A549 (cell line): ENCODE measurements around the gene RUVBL2.

Experiments
- BHLHE40 ChIP-seq: IDR thresholded peaks from 2 replicates; pipeline ENCODE4 v1.6.1; 2012; ENCODE audit warnings: low read depth, low read length, inconsistent platforms
- CEBPB ChIP-seq, 2 experiments: fragments of >200 bp in 1 of 2; sonication (Bioruptor Twin) in 1 of 2; formaldehyde crosslinking in 1 of 2; IDR thresholded peaks; 2 replicates each; pipeline ENCODE4 v1.6.1; 2012 to 2016
- CTCF ChIP-seq: fragments of >200 bp; sonication (Bioruptor Twin); formaldehyde crosslinking; IDR thresholded peaks from 3 replicates; pipeline ENCODE4 v1.5.1; 2016
- ELK1 ChIP-seq: fragments of 150-350 bp; IDR thresholded peaks from 2 replicates; pipeline ENCODE4 v1.6.1; 2014; ENCODE audit warnings: low read depth, mild to moderate bottlenecking, low read length
- EP300 ChIP-seq, 2 experiments: fragments of >200 bp; sonication (Bioruptor Twin); formaldehyde crosslinking; IDR thresholded peaks; 2 replicates in 1 of 2; 3 replicates in 1 of 2; pipeline ENCODE4 v1.6.1; 2016 to 2017
- HOXA7 ChIP-seq: fragments of 250-450 bp; sonication (Bioruptor Pico); IDR thresholded peaks from 2 replicates; pipeline ENCODE4 v1.5.0; 2020; ENCODE audit warnings: mild to moderate bottlenecking, moderate library complexity
- KDM1A ChIP-seq: fragments of 200-600 bp; sonication (generic); IDR thresholded peaks from 2 replicates; pipeline ENCODE4 v1.6.1; 2016; ENCODE audit warnings: low read depth, mild to moderate bottlenecking
- POLR2A ChIP-seq: IDR thresholded peaks from 2 replicates; pipeline ENCODE4 v1.6.1; 2012; ENCODE audit warnings: mild to moderate bottlenecking, low read length
- RAD21 ChIP-seq, 2 experiments: fragments of >200 bp in 1 of 2; sonication (Bioruptor Twin) in 1 of 2; formaldehyde crosslinking in 1 of 2; IDR thresholded peaks in 1 of 2; conservative IDR thresholded peaks in 1 of 2; 2 replicates in 1 of 2; 3 replicates in 1 of 2; pipeline ENCODE4 v1.6.1; 2012 to 2018; ENCODE audit warnings: inconsistent platforms in 1 of 2
- RFX5 ChIP-seq: fragments of 450-650 bp; IDR thresholded peaks from 2 replicates; pipeline ENCODE4 v1.7.1; 2014; ENCODE audit warnings: antibody characterized with exemption, mild to moderate bottlenecking, moderate library complexity
- TF ChIP-seq, protein P1 (sequence below): fragments of 200-600 bp; sonication (generic); IDR thresholded peaks from 2 replicates; pipeline ENCODE4 v1.6.1; 2016; ENCODE audit warnings: antibody characterized with exemption, mild to moderate bottlenecking, moderate library complexity
- TF ChIP-seq, protein P2 (sequence below): IDR thresholded peaks from 2 replicates; pipeline ENCODE4 v1.6.1; 2012
- TF ChIP-seq, protein P3 (sequence below): fragments of 450-650 bp; IDR thresholded peaks from 2 replicates; pipeline ENCODE4 v1.6.1; 2014; ENCODE audit warnings: antibody characterized with exemption

DNA sequence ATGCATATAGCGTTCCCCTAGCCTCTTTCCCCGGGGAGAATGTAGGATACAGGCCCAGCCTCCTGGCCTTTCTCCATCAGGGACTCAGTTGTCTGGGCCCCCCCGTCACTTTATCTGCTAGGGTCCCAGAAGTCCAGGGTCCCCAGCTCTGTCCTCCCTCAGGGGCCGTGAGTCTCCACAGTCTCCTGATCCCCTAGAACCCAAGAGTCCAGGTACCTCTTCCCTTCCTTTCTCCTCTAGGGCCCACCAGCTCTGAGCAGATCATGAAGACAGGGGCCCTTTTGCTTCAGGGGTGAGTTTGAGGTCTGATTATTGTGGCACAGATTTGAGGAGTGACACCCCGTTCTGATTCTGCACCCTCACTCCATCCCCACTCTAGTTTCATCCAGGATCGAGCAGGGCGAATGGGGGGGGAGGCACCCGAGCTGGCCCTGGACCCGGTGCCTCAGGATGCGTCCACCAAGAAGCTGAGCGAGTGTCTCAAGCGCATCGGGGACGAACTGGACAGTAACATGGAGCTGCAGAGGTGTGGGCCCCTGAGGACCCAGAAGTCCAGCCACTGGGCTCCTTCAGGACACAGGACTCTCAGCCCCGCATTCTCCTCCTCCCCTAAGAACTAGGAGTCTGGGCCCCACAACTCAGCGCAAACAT, 38.3 kb upstream of the RUVBL2 start:
- no peak for TF ChIP-seq CTCF
- no peak for TF ChIP-seq KDM1A
- no peak for TF ChIP-seq RFX5
- no peak for TF ChIP-seq EP300 (IDR thresholded peaks at IDR 0.05)
- TF ChIP-seq, protein P1, sequence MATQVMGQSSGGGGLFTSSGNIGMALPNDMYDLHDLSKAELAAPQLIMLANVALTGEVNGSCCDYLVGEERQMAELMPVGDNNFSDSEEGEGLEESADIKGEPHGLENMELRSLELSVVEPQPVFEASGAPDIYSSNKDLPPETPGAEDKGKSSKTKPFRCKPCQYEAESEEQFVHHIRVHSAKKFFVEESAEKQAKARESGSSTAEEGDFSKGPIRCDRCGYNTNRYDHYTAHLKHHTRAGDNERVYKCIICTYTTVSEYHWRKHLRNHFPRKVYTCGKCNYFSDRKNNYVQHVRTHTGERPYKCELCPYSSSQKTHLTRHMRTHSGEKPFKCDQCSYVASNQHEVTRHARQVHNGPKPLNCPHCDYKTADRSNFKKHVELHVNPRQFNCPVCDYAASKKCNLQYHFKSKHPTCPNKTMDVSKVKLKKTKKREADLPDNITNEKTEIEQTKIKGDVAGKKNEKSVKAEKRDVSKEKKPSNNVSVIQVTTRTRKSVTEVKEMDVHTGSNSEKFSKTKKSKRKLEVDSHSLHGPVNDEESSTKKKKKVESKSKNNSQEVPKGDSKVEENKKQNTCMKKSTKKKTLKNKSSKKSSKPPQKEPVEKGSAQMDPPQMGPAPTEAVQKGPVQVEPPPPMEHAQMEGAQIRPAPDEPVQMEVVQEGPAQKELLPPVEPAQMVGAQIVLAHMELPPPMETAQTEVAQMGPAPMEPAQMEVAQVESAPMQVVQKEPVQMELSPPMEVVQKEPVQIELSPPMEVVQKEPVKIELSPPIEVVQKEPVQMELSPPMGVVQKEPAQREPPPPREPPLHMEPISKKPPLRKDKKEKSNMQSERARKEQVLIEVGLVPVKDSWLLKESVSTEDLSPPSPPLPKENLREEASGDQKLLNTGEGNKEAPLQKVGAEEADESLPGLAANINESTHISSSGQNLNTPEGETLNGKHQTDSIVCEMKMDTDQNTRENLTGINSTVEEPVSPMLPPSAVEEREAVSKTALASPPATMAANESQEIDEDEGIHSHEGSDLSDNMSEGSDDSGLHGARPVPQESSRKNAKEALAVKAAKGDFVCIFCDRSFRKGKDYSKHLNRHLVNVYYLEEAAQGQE, result no peak
- no peak for TF ChIP-seq BHLHE40
- no peak for TF ChIP-seq CEBPB (IDR thresholded peaks at IDR 0.05)
- no peak for TF ChIP-seq ELK1
- no peak; the same call in 1 of the 2 replicates for TF ChIP-seq POLR2A
- TF ChIP-seq RAD21 (conservative IDR thresholded peaks at IDR 0.05 in 1 of 2, IDR thresholded peaks at IDR 0.05 in 1 of 2), result no peak
- TF ChIP-seq, protein P2, sequence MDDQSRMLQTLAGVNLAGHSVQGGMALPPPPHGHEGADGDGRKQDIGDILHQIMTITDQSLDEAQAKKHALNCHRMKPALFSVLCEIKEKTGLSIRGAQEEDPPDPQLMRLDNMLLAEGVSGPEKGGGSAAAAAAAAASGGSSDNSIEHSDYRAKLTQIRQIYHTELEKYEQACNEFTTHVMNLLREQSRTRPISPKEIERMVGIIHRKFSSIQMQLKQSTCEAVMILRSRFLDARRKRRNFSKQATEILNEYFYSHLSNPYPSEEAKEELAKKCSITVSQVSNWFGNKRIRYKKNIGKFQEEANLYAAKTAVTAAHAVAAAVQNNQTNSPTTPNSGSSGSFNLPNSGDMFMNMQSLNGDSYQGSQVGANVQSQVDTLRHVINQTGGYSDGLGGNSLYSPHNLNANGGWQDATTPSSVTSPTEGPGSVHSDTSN, result no peak
- TF ChIP-seq, protein P3, sequence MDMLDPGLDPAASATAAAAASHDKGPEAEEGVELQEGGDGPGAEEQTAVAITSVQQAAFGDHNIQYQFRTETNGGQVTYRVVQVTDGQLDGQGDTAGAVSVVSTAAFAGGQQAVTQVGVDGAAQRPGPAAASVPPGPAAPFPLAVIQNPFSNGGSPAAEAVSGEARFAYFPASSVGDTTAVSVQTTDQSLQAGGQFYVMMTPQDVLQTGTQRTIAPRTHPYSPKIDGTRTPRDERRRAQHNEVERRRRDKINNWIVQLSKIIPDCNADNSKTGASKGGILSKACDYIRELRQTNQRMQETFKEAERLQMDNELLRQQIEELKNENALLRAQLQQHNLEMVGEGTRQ, result no peak
- no peak for TF ChIP-seq HOXA7
